Daoy (cell line): ENCODE results near the gene SGCD. TPM values are rescaled to one million over a fixed set of nuclear protein-coding genes. Genes with fewer than 3 reads are reported as not detected.

ENCODE experiments used
- DNase-seq: peaks from one replicate; pipeline ENCODE4 v3.0.0-alpha.2; 2015; ENCODE audit warnings: low read depth
- total RNA-seq: library from RNA; depleted of rRNA; stranded (reverse); fragments of >200 nt; shearing (Covaris generic); gene quantifications from 2 replicates; pipeline ENCODE4 v1.2.3, GENCODE V29; 2014

The SGCD gene
- total RNA-seq, 1 experiment from 2014 or later: 1.4 TPM

DNA sequence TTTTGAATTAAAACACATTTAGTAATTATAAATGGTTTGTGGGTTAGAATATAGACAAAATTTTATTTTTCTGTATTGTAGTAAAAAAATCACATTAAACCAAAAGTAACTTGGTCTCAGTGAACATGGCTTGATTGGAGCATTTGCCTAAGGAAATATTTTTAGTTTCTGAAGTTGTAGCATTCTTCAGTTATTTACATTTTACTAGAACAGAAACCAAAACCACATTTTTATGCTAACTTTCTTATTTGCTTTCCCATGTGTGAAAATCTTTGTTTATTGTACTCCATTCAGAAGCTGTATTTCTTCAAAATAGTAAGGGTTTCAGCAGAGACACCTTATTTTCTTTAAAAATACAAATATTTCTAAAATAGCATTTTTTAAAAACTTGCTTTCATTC, 129.9 kb downstream of the SGCD start:
- no peak for DNase-seq

DNA sequence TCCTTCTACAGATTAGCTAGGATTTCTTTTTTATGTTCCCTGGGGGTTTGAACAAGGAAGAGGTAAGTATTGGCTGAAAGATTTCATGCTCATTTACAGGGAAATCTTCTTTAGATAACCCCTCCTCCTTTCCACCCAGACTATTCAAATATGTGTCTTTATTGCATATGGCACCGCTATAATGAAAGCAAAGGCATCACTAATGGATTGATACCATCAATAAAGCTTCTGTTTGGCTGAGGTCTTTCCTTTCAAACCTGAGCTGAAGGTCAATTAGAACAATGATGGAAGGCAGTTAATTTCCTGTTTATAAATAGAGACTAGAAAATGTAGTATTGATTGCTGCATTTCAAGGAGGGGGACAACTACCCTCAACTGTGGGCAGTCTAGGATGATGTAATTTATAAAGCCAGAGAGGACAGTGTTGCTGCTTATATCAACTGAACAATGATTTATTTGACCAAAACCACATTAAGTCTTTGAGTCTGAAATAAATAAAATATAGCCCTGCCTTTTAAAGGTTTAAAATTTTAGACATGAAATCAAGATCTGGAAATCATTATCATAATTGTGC, 132.9 kb downstream of the SGCD start:
- DNase-seq: no peak

DNA sequence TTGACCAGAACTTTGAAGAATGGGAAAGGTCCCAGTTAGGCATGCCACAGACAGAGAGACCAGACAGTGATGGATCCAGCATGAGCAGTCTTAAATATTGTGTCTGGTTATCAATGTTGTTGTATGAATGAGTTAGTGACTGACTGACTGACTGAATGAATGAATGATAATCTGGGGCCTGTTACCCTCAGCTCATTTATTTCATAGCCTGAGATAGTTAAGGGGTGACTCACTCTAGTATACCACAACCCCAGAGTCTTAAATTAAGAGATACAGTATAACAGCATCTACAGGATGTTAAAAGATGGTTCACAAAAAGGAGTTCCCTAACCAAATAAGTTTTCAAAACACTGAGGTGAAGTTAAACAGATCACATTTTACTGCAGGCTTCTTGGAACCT, 133.5 kb downstream of the SGCD start:
- DNase-seq: peak; percentile 49

DNA sequence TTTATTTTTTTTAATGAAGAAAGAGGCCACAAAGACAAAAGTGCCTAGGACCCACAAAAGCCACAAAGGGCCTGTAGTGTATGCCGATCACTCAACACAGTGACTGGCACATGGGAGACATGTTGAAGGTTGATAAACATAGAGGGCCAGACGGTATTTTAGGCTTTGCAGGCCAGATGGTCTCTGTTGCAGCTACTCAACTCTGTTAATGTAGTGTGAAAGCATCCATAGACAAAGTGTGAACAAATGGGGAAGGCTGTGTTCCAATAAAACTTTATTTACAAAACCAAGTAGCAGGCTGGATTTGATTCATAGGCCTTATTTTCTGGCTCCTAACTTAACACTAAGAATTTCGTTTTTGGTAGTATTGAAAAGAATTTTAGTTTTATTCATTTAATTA, 139.9 kb downstream of the SGCD start:
- no peak for DNase-seq

DNA sequence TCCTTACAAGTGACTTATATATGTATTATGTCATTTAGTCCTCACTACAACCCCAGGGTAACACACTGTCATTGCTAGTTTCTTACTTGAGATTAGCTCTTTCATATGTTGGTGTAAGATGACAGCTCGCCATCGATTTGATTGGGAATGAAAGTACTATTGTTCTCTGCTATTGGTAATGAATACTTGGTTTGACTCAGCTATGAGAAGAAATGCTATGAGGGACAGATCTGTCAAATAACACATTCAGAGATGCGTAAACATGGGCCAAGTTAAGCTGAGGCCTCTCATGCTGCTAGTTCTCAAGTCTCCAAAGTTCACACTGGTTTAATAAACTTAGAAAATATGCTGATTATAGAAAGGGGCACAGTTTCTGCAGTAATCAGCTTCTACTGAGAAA, 142.7 kb downstream of the SGCD start:
- no peak for DNase-seq

DNA sequence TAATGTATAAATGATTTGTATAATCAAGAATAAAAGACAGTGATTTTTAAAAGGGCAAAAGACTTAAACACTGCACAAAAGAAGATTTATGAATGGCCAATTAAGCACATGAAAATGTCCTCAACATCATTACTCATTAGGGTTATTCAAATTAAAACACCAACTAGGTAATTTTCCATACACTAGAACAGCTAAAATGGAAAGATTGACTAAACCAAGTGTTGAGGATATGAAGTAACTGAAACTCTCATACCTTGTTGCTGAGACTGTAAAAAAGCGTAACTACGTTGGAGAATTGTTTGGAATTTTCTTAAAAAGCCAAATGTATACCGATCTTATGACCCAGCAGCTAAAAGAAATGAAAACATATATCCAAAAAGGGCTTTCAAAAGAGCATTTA, 144.9 kb downstream of the SGCD start:
- no peak for DNase-seq

DNA sequence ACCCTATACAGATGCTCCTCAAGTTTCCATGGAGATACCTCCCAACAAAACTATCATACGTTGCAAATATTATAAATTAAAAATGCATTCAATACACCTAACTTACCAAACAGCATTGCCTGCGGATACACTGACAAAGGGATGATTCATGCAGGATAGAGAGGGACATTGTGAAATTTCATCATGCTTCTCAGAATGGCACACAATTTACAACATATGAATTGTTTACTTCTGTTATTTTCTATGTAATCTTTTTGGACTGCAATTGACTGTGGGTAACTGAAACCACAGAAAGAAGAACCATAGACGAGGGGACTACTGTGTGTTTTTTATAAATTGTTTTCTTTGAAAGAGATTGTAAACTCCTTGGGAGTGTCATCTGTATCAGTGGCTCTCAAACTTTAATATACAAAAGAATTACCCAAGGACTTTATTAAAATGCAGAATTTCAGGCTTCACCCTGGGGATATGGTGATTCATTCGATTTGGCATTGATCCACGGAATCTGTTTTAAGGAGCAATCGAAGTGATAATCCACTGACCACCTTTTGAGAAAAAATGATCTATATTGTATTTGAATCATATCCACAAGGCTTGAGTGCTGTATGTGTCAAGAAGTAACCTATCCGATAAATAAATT, 146.4 kb downstream of the SGCD start:
- DNase-seq: peak; percentile 34

DNA sequence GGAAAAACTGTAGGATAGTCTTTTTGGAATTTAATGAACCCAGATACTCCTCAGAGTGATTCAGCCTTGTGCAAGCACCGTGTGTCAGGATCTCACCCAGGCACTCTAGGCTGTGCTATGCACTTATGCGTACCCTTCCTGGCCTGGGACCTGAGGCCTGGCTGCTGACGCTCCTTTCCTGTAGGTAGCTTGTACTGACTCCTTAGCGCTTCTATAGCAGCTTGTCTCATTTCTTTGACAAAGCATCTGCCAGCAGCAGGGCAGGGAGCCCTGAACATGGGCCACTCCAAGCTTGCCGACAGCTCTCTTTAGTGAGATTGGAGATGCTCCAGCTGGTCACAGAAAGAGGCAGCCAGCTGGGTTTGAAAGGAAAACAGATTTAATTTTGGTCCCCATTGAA, 147.3 kb downstream of the SGCD start:
- DNase-seq: peak; percentile 46

DNA sequence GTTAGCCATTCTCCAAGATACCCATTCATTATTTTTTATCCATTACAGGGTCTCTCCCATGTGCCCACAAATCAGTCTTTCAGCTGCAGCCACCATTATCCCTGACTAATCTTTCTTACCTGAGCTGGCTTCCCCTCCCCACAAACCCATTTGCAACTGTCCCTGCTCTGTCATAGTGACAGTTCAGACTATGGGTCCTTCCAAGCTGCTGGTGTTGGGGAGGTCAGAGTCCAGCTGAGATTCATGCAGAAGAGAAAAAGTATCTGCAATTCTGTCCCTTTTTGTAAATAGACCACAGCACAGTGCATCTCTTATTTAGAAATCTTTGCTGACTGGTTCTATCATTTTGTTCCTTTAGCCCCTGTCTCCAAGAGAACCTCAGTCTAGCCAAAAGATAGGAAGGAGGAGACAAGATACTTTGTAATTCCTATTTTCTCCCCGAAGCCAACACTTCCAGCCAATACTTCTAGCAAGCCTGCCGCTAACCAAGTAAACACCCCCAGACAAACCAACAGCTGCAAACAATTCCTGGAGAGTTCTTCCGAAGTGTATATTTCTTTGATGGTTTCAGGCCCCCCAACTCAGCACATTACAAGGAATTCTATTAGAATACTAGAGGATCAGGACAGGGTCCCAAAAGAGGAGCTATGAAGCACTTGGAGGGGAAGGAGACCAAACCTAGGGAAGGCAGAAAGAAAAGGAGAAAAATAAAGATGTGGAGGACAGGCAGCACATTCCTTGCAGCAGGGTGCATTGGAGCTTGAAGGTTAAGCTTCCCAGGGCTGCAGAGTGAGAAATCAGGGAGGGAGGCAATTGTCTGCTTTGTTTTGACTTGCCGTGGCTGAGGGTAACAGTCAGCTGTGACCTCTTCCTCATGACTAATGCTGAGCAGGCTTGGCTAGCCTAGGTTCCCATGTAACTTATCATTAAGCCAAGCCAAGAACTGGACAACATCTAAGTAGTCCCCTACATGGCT, 148.5 kb downstream of the SGCD start:
- DNase-seq: peak; percentile 93

DNA sequence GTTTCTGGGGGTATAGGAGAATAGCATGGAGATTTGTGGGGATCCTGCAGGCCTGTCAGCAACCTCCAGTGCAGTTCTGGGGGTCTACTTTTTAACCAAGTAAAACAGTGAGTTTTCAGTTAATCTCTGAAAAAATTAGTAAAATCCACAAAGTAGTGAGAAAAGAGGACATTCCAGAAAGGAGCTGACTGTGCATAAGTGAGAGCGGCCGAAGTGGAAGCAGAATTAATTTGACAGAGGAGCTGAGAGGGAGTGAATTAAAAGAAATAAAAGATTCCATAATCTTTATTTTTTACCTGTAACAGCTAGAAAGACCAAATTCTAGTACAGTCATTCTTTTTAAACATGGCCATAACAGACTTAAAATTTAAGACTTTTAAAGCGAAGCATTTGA, 149.2 kb downstream of the SGCD start:
- no peak for DNase-seq

DNA sequence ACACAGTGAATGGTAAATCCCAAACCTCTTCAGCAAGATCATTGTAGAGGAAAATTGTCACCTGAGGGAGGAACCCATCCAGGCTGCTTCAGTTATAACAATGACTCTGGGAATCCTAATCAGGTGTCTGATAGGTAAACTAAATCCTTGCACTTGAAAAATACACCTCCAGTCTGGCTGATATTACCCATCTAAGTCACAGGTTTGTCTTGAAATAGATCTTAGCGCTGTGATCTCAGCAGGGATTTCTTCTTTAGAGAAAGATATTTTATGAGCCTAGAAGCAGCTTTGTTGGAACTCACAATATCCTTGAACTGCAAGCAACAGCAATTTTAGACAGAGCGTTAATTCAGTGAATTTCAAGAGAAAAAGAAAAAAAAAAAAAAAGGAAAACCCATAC, 149.7 kb downstream of the SGCD start:
- no peak for DNase-seq

DNA sequence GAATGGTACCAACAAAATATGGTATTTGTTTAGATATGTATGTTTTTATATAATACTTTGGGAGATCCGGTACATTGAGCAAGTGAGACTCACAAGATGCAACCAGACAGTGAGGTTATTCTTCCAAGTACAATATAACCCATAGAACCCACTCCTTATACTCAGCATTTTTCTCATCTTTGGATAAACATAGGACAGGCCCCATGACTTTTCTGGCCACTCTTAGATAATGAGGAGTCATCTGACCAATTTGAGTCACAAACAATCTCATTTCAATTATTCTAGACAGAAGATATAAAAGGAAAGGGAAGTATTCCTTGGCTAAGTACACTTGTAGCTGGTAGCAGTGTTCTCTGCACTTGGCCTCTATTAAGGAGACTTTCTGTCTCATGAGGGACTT, 150.2 kb downstream of the SGCD start:
- DNase-seq: no peak

DNA sequence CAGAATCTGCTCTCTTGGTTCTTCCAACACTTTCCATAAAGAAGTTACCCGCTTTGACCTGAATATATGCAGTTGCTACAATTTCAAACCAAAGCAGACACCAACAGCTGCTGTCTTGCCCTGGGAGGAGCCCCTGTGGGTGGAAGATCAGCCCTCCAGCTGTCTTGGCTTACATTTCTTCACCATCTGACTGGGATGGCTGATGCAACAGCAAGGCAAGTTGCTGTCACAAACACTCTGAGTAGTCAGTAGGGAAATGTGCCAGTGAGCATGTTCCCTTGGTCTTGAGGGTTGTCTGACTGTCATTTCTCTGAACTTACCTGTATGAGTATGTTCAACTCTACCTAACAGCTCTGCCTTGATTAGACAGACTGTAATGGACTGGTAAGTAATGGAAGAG, 152.9 kb downstream of the SGCD start:
- DNase-seq: peak; percentile 32

DNA sequence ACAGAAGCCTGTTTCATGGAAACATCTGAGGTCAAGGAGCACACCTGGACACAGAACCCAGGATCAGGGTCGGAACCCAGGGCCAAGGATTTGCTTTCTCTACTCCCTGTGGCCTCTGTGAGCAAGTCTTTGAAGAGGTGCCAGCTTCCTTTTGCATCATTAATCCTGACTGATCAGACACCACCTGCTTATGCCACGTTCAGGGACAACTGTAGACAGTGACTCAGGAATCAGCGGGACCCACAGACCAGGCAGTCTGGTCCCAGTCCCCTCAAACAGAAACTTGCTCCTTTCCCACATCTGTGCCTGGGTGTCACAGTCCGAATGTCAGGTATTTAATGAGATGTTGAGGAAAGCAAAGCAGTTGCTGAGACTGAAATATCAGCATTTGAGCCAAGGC, 154.8 kb downstream of the SGCD start:
- DNase-seq: peak; percentile 48

DNA sequence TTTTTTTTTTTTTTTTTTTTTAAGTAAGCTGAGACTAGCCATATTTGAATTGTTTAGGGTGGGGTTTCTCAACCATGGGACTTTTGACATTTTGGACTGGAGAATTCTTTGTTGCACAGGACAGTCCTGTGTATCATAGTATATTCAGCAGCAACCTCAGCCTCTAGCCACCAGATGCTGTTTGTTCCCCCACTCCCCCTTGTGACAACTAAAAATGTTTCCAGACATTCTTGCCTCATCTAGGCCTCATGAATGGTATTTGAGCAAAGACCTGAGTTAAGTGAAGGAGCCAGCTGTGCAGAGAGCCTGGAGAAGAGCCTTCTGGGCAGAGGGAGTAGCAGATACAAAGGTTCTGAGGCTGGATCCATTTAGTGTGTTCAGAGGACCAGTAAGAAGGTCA, 155.9 kb downstream of the SGCD start:
- no peak for DNase-seq

DNA sequence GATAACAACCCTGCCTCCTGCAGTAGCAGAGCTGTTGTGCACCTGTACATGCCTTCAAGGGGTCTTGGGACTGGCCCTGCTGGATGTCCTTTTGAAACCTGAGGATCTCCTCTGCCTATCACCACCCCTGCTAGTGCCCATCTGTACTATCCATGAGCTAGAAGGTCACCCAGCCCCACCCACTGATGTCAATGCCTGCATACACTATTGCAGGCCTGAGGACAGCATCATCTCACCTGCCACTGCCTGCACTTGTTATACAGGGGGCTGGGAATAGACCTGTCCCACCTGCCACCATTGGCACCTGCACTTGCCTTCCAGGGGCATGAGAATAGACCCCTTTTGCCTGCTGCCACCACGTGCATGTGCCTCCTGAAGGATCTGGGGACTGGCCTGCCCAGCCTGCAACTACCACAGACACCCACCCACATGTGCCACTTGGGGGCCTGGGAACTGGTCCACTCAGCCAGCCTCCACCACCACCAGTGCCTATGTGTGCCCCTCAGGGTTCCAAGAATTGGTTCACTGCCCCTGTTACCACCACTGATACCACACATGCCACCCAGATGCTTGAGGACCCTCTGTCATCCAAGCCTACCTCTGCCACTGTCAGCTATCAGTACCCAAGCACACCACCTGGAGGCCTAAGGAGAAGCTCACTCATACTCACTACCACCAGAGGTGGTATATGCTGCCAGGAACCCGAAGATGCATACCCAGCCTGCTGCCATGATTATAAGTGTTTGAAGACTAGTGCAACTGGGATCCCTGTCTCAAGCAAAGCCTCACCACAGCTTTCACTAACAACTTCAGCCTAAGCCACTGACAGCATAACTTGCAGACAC, 159.7 kb downstream of the SGCD start:
- DNase-seq: no peak

DNA sequence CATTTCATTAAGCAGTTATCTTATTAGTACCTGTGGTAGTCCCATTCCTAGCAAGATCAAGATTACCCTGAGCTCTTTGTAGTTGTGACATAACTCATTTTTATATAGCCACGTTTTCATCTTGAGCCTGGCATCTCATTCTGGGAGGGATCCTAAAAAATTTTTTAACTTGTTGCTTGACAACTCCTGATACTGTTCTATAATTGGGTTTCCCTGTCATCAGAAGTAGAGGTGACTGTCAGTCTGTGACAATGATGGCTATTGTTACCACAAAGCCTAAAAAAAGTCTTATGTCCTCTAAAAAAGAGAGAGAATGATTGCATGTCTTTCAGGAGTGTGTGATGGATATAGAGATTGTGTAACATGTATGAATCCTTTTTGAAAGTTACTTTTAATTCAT, 164.8 kb downstream of the SGCD start:
- DNase-seq: no peak

DNA sequence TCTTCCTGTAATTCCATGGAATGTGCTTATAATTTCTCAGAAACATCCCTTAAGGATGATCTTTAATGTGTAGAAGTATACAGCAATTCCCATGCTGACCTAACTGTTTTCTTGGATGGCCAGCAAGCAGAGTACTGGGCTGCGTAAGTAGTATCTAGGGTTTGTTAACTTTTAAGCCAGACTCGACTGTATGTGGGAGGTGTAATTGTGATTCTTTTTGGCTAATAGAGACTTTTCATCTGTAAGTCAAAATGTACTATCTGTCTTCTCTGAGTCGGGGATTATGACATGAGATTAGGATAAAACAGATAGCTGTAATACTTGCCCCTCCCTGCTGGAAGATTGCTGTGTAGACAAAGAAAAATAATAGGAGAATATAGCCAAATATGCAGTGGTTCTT, 169.3 kb downstream of the SGCD start:
- DNase-seq: no peak

DNA sequence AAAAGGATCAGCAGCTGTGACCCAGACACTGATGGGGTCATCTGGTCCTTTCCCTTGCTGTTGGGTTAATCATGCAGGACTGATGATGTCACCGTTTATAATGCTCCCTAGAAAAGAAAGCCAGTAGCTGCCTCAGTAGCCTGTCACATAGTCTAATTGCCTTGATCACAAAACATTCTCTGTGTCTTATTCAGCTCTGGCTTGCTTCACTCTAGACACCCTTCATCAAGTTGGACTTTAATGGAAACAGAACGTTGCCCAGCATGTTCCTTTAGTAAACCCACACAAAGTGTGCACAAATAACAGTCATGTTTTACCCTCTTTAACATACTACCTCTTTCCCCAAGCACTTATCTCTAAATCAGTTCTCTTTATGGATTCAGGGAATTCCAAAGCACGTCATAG, 170.8 kb downstream of the SGCD start:
- DNase-seq: peak; percentile 72

DNA sequence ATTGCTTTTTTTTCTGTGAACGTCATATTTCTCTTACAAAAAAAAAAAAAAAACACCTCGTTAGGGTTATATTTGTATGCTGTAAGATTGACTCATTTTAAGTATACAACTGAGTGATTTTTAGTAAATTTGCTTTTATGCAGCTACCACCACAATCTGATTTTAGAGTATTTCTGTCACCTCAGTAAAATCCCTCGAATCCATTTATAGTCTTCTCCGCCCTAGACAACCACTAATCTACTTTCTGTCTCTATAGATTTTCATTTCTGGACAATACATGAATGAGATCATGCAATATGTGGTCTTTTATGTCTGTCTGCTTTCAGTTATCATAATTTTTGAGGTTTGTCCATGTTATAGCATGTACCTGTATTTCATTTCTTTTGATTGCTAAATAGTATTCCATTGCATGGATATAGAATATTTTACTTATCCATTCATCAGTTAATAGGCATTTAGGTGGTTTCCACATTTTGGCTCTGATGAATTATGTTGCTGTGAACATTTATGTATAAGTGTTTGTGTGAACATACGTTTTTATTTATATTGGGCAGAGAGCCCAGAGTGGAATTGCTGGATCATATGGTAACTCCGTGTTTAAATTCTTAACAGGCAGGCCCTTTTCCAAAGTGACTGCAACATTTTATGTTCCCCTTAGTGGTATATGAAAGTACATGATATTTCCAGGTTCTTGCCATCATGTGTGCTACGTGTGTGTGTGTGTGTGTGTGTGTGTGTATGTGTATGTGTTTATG, 171.4 kb downstream of the SGCD start:
- no peak for DNase-seq

DNA sequence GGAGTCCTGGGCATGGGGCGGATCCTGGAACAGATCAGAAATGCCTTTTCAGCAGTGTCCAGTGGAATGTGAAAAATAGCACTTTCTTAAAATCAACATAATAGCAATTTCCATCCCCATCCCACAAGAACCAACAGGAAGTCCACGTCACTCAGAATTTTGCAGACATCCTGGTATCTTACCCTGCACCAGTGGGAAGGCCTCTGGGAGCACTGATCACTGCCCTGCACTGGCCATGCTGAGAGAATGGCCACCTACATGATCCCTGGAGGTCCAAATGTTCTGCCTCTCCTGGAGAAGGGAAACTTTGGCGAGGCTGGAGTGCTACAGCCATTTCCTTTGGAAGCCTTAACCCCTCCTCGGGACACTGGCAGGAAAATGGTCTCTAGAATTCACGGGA, 173.8 kb downstream of the SGCD start:
- DNase-seq: no peak
